SK-N-SH treated with all-trans-retinoic acid at 6 μM for 48 hours (cell line): ENCODE measurements around the gene JMJD1C.

ENCODE experiments used
- ATAC-seq: fragments of 200-7000 bp; cut with Tn5 transposase; 3 replicates; pipeline ENCODE4 v1.9.1; 2020; ENCODE audit warnings: mild to moderate bottlenecking, moderate library complexity
- ARNTL ChIP-seq: fragments of 450-650 bp; formaldehyde crosslinking; IDR thresholded peaks from 2 replicates; pipeline ENCODE4 v1.5.0; 2020; ENCODE audit warnings: low read depth, mild to moderate bottlenecking, moderate library complexity, borderline replicate concordance
- BACH2 ChIP-seq: fragments of 250-450 bp; sonication (Bioruptor Pico); IDR thresholded peaks from 2 replicates; pipeline ENCODE4 v1.9.0; 2021; ENCODE audit warnings: mild to moderate bottlenecking, borderline replicate concordance
- CREB5 ChIP-seq: fragments of 250-450 bp; sonication (Bioruptor Pico); IDR thresholded peaks from 2 replicates; pipeline ENCODE4 v1.5.1; 2020; ENCODE audit warnings: low read depth, mild to moderate bottlenecking, moderate library complexity
- ESRRG ChIP-seq: fragments of 250-450 bp; sonication (Bioruptor Pico); IDR thresholded peaks from 2 replicates; pipeline ENCODE4 v1.6.1; 2021; ENCODE audit warnings: mild to moderate bottlenecking
- GLIS3 ChIP-seq: fragments of 250-450 bp; sonication (Bioruptor Pico); IDR thresholded peaks from 2 replicates; pipeline ENCODE4 v1.5.0; 2020; ENCODE audit warnings: mild to moderate bottlenecking, moderate library complexity
- ISL1 ChIP-seq: fragments of 250-450 bp; sonication (Bioruptor Pico); IDR thresholded peaks from 2 replicates; pipeline ENCODE4 v2.1.2; 2022; ENCODE audit warnings: mild to moderate bottlenecking, moderate library complexity
- OSR1 ChIP-seq: fragments of 250-450 bp; sonication (Bioruptor Pico); IDR thresholded peaks from 2 replicates; pipeline ENCODE4 v1.8.0; 2022; ENCODE audit warnings: moderate library complexity, mild to moderate bottlenecking, inconsistent platforms
- PATZ1 ChIP-seq: fragments of 250-450 bp; sonication (Bioruptor Pico); IDR thresholded peaks from 2 replicates; pipeline ENCODE4 v1.8.0; 2020; ENCODE audit warnings: mild to moderate bottlenecking, moderate library complexity, borderline replicate concordance
- POU6F1 ChIP-seq: fragments of 250-450 bp; sonication (Bioruptor Pico); IDR thresholded peaks from 2 replicates; pipeline ENCODE4 v1.8.0; 2021; ENCODE audit warnings: low read depth, mild to moderate bottlenecking, moderate library complexity, borderline replicate concordance
- PPARA ChIP-seq: fragments of 250-450 bp; sonication (Bioruptor Pico); IDR thresholded peaks from 2 replicates; pipeline ENCODE4 v1.5.0; 2020; ENCODE audit warnings: mild to moderate bottlenecking, borderline replicate concordance
- RARB ChIP-seq: fragments of 250-450 bp; sonication (Bioruptor Pico); IDR thresholded peaks from 2 replicates; pipeline ENCODE4 v1.8.0; 2021; ENCODE audit warnings: mild to moderate bottlenecking, moderate library complexity
- SNAI2 ChIP-seq: fragments of 250-450 bp; sonication (Bioruptor Pico); IDR thresholded peaks from 2 replicates; pipeline ENCODE4 v1.5.0; 2020; ENCODE audit warnings: mild to moderate bottlenecking, moderate library complexity
- TCF4 ChIP-seq: fragments of 250-450 bp; sonication (Bioruptor Pico); IDR thresholded peaks from 2 replicates; pipeline ENCODE4 v1.8.0; 2021; ENCODE audit warnings: mild to moderate bottlenecking, moderate library complexity, borderline replicate concordance
- TOX ChIP-seq: fragments of 250-450 bp; sonication (Bioruptor Pico); IDR thresholded peaks from 2 replicates; pipeline ENCODE4 v1.8.0; 2021; ENCODE audit warnings: mild to moderate bottlenecking, moderate library complexity, borderline replicate concordance
- TSHZ2 ChIP-seq: fragments of 250-450 bp; sonication (Bioruptor Pico); IDR thresholded peaks from 2 replicates; pipeline ENCODE4 v1.5.0; 2020; ENCODE audit warnings: mild to moderate bottlenecking, moderate library complexity
- ZC3H10 ChIP-seq: fragments of 250-450 bp; sonication (Bioruptor Pico); IDR thresholded peaks from 2 replicates; pipeline ENCODE4 v1.5.1; 2021; ENCODE audit warnings: mild to moderate bottlenecking, moderate library complexity
- ZFP3 ChIP-seq: fragments of 250-450 bp; sonication (Bioruptor Pico); IDR thresholded peaks from 2 replicates; pipeline ENCODE4 v1.5.0; 2020; ENCODE audit warnings: mild to moderate bottlenecking, moderate library complexity
- ZFP30 ChIP-seq: fragments of 450-650 bp; formaldehyde crosslinking; IDR thresholded peaks from 2 replicates; pipeline ENCODE4 v1.5.0; 2022; ENCODE audit warnings: mild to moderate bottlenecking, moderate library complexity
- ZNF565 ChIP-seq: fragments of 450-650 bp; formaldehyde crosslinking; conservative IDR thresholded peaks from 2 replicates; pipeline ENCODE4 v1.5.0; 2020; ENCODE audit warnings: low read depth, mild to moderate bottlenecking, moderate library complexity
- ZNF70 ChIP-seq: fragments of 450-650 bp; formaldehyde crosslinking; IDR thresholded peaks from 2 replicates; pipeline ENCODE4 v1.5.0; 2020; ENCODE audit warnings: mild to moderate bottlenecking, moderate library complexity
- ZNF8 ChIP-seq: fragments of 450-650 bp; formaldehyde crosslinking; IDR thresholded peaks from 2 replicates; pipeline ENCODE4 v1.5.0; 2020; ENCODE audit warnings: mild to moderate bottlenecking, moderate library complexity

The JMJD1C gene

GRCh38 chr10:63166742-63167258 lies 299.0 kb downstream of the JMJD1C start:
- peak; percentile 84 for ATAC-seq
- TF ChIP-seq OSR1 (CRISPR knock-in tag) (no peak), ZC3H10 (CRISPR knock-in tag) (no peak), SNAI2 (no peak), ISL1 (CRISPR knock-in tag) (no peak), ZFP30 (no peak), TCF4 (CRISPR knock-in tag) (no peak), TSHZ2 (no peak)

GRCh38 chr10:63165249-63165648 lies 300.5 kb downstream of the JMJD1C start:
- ATAC-seq, result no peak
- TF ChIP-seq ARNTL (CRISPR knock-in tag) (no peak), RARB (no peak), CREB5 (CRISPR knock-in tag) (no peak), ZFP30 (no peak), TSHZ2 (no peak), POU6F1 (no peak), OSR1 (CRISPR knock-in tag) (no peak), BACH2 (CRISPR knock-in tag) (no peak), TOX (no peak), TCF4 (CRISPR knock-in tag) (no peak), ZC3H10 (CRISPR knock-in tag) (no peak), PPARA (CRISPR knock-in tag) (no peak), ZNF565 (no peak), GLIS3 (no peak), PATZ1 (CRISPR knock-in tag) (no peak), ZNF70 (CRISPR knock-in tag) (no peak), ZFP3 (CRISPR knock-in tag) (no peak), ZNF8 (CRISPR knock-in tag) (no peak), ESRRG (CRISPR knock-in tag) (no peak), ISL1 (CRISPR knock-in tag) (no peak)

- ATAC-seq, result no peak
- no peak for TF ChIP-seq ISL1 (CRISPR knock-in tag)
- TF ChIP-seq TSHZ2, result no peak
- TF ChIP-seq SNAI2, result no peak
- no peak for TF ChIP-seq ZNF8 (CRISPR knock-in tag)
- no peak for TF ChIP-seq BACH2 (CRISPR knock-in tag)
- no peak for TF ChIP-seq ZNF565
- TF ChIP-seq TOX, result no peak
- TF ChIP-seq PATZ1 (CRISPR knock-in tag), result no peak
Observed at GRCh38 chr10:63164166-63164623, 301.6 kb downstream of the JMJD1C start.
